Measurements from ENCODE around the gene FLACC1. TPM values are rescaled to one million over a fixed set of nuclear protein-coding genes. Genes with fewer than 3 reads are reported as not detected.

FLACC1 gene
- total and polyA plus RNA-seq, 2 experiments from 2014 or later: 0.10 to 0.27 TPM

GRCh38 chr2:201361078-201361733 is 4.1 kb upstream of the FLACC1 start (continued):
- TF ChIP-seq ZNF462 (CRISPR knock-in tag; IDR thresholded peaks at IDR 0.05): no peak
- no peak for TF ChIP-seq CTCF (conservative IDR thresholded peaks at IDR 0.05; ENCODE audit: low read depth in 2 of 2)
- TF ChIP-seq STAT1 (IDR thresholded peaks at IDR 0.05; ENCODE audit: unreplicated experiment): no peak
- TF ChIP-seq EZH2 (IDR thresholded peaks at IDR 0.05; ENCODE audit: low read depth, unreplicated experiment): no peak
- no peak for TF ChIP-seq ZNF114 (CRISPR knock-in tag; IDR thresholded peaks at IDR 0.05)
- no peak for TF ChIP-seq NANOG (IDR thresholded peaks at IDR 0.05; ENCODE audit: borderline replicate concordance)
- TF ChIP-seq ZNF331 (CRISPR knock-in tag; IDR thresholded peaks at IDR 0.05; ENCODE audit: low read depth): no peak
- TF ChIP-seq EZH2phosphoT487 (IDR thresholded peaks at IDR 0.05; ENCODE audit: unreplicated experiment): no peak
